H1 (cell line): Measurements from ENCODE around the gene DOCK6. TPM values are rescaled to one million over a fixed set of nuclear protein-coding genes. Genes with fewer than 3 reads are reported as not detected.

Experiments
- CTCF ChIA-PET: fragments of 300-600 bp; sonication (Branson Sonifier 250); formaldehyde crosslinking; loops from one replicate; lab custom pipeline; 2021; ENCODE audit not compliant: partially characterized antibody; lab: Charles Lee
- POLR2A ChIA-PET: fragments of 300-600 bp; sonication (Branson Sonifier 250); formaldehyde crosslinking; loops from one replicate; lab custom pipeline; 2021; ENCODE audit warnings: inconsistent platforms; ENCODE audit not compliant: partially characterized antibody; lab: Charles Lee
- DNase-seq, 2 experiments: peaks; one replicate each; pipeline versions ENCODE4 v3.0.0 to v3.0.0-alpha.2; 2010 to 2022; ENCODE audit warnings: low spot score in 2 of 2, low read depth in 1 of 2, mixed read lengths in 1 of 2
- FAIRE-seq: peaks from 2 replicates; lab custom pipeline; 2011; peaks lifted over from hg19 to GRCh38; lab: Jason Lieb, UNC
- H2AFZ ChIP-seq: 2 replicates; pipeline ENCODE4 v1.8.1; 2012; ENCODE audit warnings: low read length, inconsistent platforms
- H2AK5ac ChIP-seq: 2 replicates; pipeline ENCODE4 v1.6.1; 2013; ENCODE audit warnings: low read depth, low read length
- H2BK120ac ChIP-seq: replicated peaks from 2 replicates; pipeline ENCODE3; 2013; ENCODE audit warnings: low read depth, low read length, inconsistent platforms
- H2BK12ac ChIP-seq: 2 replicates; pipeline ENCODE4 v1.6.1; 2013; ENCODE audit warnings: low read depth, low read length
- H2BK15ac ChIP-seq: 2 replicates; pipeline ENCODE4 v1.6.1; 2013; ENCODE audit warnings: low read length
- H2BK20ac ChIP-seq: 2 replicates; pipeline ENCODE4 v1.6.1; 2013; ENCODE audit warnings: low read length
- H2BK5ac ChIP-seq: 2 replicates; pipeline ENCODE4 v1.6.1; 2013; ENCODE audit warnings: low read depth, low read length
- H3K14ac ChIP-seq: 2 replicates; pipeline ENCODE4 v1.6.1; 2013; ENCODE audit warnings: inconsistent platforms; ENCODE audit not compliant: insufficient read length
- H3K18ac ChIP-seq: 2 replicates; pipeline ENCODE4 v1.6.1; 2013; ENCODE audit warnings: low read length; ENCODE audit errors: extremely low read depth
- H3K23ac ChIP-seq: 2 replicates; pipeline ENCODE4 v1.6.1; 2013; ENCODE audit warnings: inconsistent platforms; ENCODE audit not compliant: insufficient read length
- H3K23me2 ChIP-seq: 2 replicates; pipeline ENCODE4 v1.6.1; 2013; ENCODE audit warnings: low read depth, low read length
- H3K27ac ChIP-seq: 2 replicates; pipeline ENCODE4 v1.6.1; 2011; ENCODE audit warnings: low read depth, low read length, inconsistent platforms
- H3K27me3 ChIP-seq, 4 experiments: replicated peaks in 1 of 4; 1 replicate in 1 of 4; 2 replicates in 3 of 4; pipeline versions ENCODE4 v1.6.1 to v1.8.1; 2011 to 2013; ENCODE audit warnings: low read length in 3 of 4, mild to moderate bottlenecking in 3 of 4, inconsistent platforms in 2 of 4, mixed read lengths in 2 of 4, moderate library complexity in 1 of 4; ENCODE audit not compliant: control insufficient read depth in 3 of 4, insufficient read depth in 3 of 4; ENCODE audit errors: extremely low read depth in 1 of 4
- H3K36me3 ChIP-seq, 4 experiments: 2 replicates each; pipeline versions ENCODE4 v1.6.1 to v1.8.1; 2011 to 2013; ENCODE audit warnings: mild to moderate bottlenecking in 4 of 4, low read length in 3 of 4, moderate library complexity in 2 of 4, control low read depth in 1 of 4, inconsistent platforms in 1 of 4; ENCODE audit not compliant: insufficient read depth in 4 of 4, control insufficient read depth in 2 of 4
- H3K4ac ChIP-seq: replicated peaks from 2 replicates; pipeline ENCODE3; 2013; ENCODE audit warnings: low read length, low read depth, mixed read lengths, inconsistent platforms; ENCODE audit not compliant: insufficient read length
- H3K4me1 ChIP-seq, 4 experiments: replicated peaks in 1 of 4; 1 replicate in 1 of 4; 2 replicates in 3 of 4; pipeline versions ENCODE4 v1.6.1 to v1.8.1; 2011 to 2013; ENCODE audit warnings: low read length in 3 of 4, inconsistent platforms in 2 of 4, mixed read lengths in 1 of 4; ENCODE audit not compliant: insufficient read depth in 4 of 4, control insufficient read depth in 3 of 4
- H3K4me2 ChIP-seq, 2 experiments: 2 replicates each; pipeline versions ENCODE4 v1.6.1 to v1.8.1; 2011 to 2013; ENCODE audit warnings: low read depth in 2 of 2, low read length in 2 of 2, control low read depth in 1 of 2, inconsistent platforms in 1 of 2, mild to moderate bottlenecking in 1 of 2; ENCODE audit not compliant: insufficient read depth in 1 of 2
- H3K4me3 ChIP-seq, 4 experiments: fragments of 200-600, 300-600 bp in 1 of 4; sonication (generic), shearing (Covaris generic), sonication (Bioruptor Twin) in 1 of 4; 2 replicates each; pipeline versions ENCODE4 v1.5.1 to v1.8.1; 2011 to 2016; ENCODE audit warnings: low read length in 4 of 4, low read depth in 3 of 4, control low read depth in 2 of 4, inconsistent platforms in 2 of 4, mild to moderate bottlenecking in 2 of 4, mixed read lengths in 1 of 4, moderate library complexity in 1 of 4; ENCODE audit not compliant: insufficient read depth in 2 of 4; ENCODE audit errors: extremely low read depth in 1 of 4
- H3K56ac ChIP-seq: replicated peaks from 2 replicates; pipeline ENCODE3; 2013; ENCODE audit warnings: low read depth, mild to moderate bottlenecking, mixed read lengths, low read length, inconsistent platforms; ENCODE audit not compliant: insufficient read length
- H3K79me1 ChIP-seq: 2 replicates; pipeline ENCODE4 v1.6.1; 2013; ENCODE audit warnings: low read depth, low read length, control low read depth
- H3K79me2 ChIP-seq, 2 experiments: 2 replicates each; pipeline versions ENCODE4 v1.6.1 to v1.8.1; 2012 to 2013; ENCODE audit warnings: low read length in 2 of 2, mild to moderate bottlenecking in 2 of 2, inconsistent platforms in 1 of 2; ENCODE audit not compliant: insufficient read depth in 2 of 2, control insufficient read depth in 1 of 2
- H3K9ac ChIP-seq, 4 experiments: replicated peaks in 1 of 4; 1 replicate in 1 of 4; 2 replicates in 3 of 4; pipeline versions ENCODE4 v1.6.1 to v1.8.1; 2011 to 2013; ENCODE audit warnings: low read depth in 3 of 4, low read length in 3 of 4, control low read depth in 2 of 4, mild to moderate bottlenecking in 2 of 4, moderate library complexity in 2 of 4, inconsistent platforms in 1 of 4; ENCODE audit errors: extremely low read depth in 1 of 4
- H3K9me3 ChIP-seq, 2 experiments: 2 replicates each; pipeline versions ENCODE4 v1.6.1 to v1.8.1; 2012 to 2013; ENCODE audit warnings: mild to moderate bottlenecking in 2 of 2, moderate library complexity in 2 of 2, control low read depth in 1 of 2, inconsistent platforms in 1 of 2, low read depth in 1 of 2, low read length in 1 of 2, mixed read lengths in 1 of 2; ENCODE audit not compliant: insufficient read depth in 2 of 2
- H4K20me1 ChIP-seq, 2 experiments: replicated peaks in 1 of 2; 2 replicates each; pipeline versions ENCODE3 to v1.8.1; 2011 to 2013; ENCODE audit warnings: inconsistent platforms in 2 of 2, low read length in 2 of 2, mild to moderate bottlenecking in 1 of 2; ENCODE audit not compliant: insufficient read depth in 2 of 2, control insufficient read depth in 1 of 2
- H4K5ac ChIP-seq: 2 replicates; pipeline ENCODE4 v1.6.1; 2013; ENCODE audit warnings: low read length, low read depth, mixed read lengths, inconsistent platforms; ENCODE audit not compliant: insufficient read length
- H4K8ac ChIP-seq: 2 replicates; pipeline ENCODE4 v1.8.0; 2013; ENCODE audit warnings: mild to moderate bottlenecking, moderate library complexity, low read length, inconsistent platforms; ENCODE audit not compliant: insufficient read depth; ENCODE audit errors: extremely low read depth
- H4K91ac ChIP-seq: replicated peaks from 2 replicates; pipeline ENCODE3; 2013; ENCODE audit warnings: low read length, mixed read lengths, inconsistent platforms; ENCODE audit not compliant: insufficient read length
- HDAC2 ChIP-seq, 2 experiments: fragments of 300-600 bp in 1 of 2; sonication (generic) in 1 of 2; IDR thresholded peaks; 2 replicates each; pipeline ENCODE4 v1.6.1; 2011 to 2012; ENCODE audit warnings: low read depth in 2 of 2, low read length in 2 of 2, mild to moderate bottlenecking in 2 of 2, moderate library complexity in 2 of 2, borderline replicate concordance in 1 of 2, inconsistent platforms in 1 of 2
- KDM1A ChIP-seq: fragments of 200-600, 300-600 bp; sonication (generic); IDR thresholded peaks from 2 replicates; pipeline ENCODE4 v1.7.1; 2016; ENCODE audit warnings: mild to moderate bottlenecking, low read length, borderline replicate concordance
- KDM4A ChIP-seq: IDR thresholded peaks from one replicate; pipeline ENCODE4 v1.7.1; 2012; ENCODE audit warnings: low read depth, mild to moderate bottlenecking, moderate library complexity, low read length, inconsistent platforms; ENCODE audit not compliant: severe bottlenecking
- SAP30 ChIP-seq: fragments of 300-600 bp; sonication (generic); IDR thresholded peaks from 2 replicates; pipeline ENCODE4 v1.7.1; 2012; ENCODE audit warnings: low read length, moderate library complexity, mild to moderate bottlenecking, inconsistent platforms; ENCODE audit not compliant: insufficient read depth, insufficient replicate concordance
- SIN3A ChIP-seq, 2 experiments: IDR thresholded peaks in 1 of 2; conservative IDR thresholded peaks in 1 of 2; 2 replicates each; pipeline ENCODE4 v1.6.1; 2011 to 2012; ENCODE audit warnings: low read length in 2 of 2, improper control_type of control experiment in 1 of 2, low read depth in 1 of 2, mild to moderate bottlenecking in 1 of 2
- TAF1 ChIP-seq: IDR thresholded peaks from 2 replicates; pipeline ENCODE4 v1.6.1; 2011; ENCODE audit warnings: mild to moderate bottlenecking, low read depth, low read length
- TEAD4 ChIP-seq: IDR thresholded peaks from 2 replicates; pipeline ENCODE4 v1.6.1; 2012; ENCODE audit warnings: low read depth, low read length, inconsistent platforms, mixed read lengths
- YY1 ChIP-seq: IDR thresholded peaks from 2 replicates; pipeline ENCODE4 v1.6.1; 2011; ENCODE audit warnings: low read depth, mild to moderate bottlenecking, low read length
- WGBS, 2 experiments: shearing (Covaris generic) in 1 of 2; methylation state at CpG; one replicate each; pipeline versions ENCODE4 v1.1.6 to v1.1.7; 2013 to 2015; ENCODE audit warnings: low lambda C conversion rate in 2 of 2, mixed read lengths in 2 of 2, inconsistent platforms in 1 of 2, low coverage in 1 of 2, missing lambda C conversion rate in 1 of 2; ENCODE audit not compliant: insufficient replicate concordance in 2 of 2, insufficient coverage in 1 of 2, insufficient read length in 1 of 2; ENCODE audit errors: extremely low coverage in 1 of 2, missing lambda C conversion rate in 1 of 2; 5-methylcytosine and 5-hydroxymethylcytosine counted together
- polyA plus RNA-seq, 7 experiments: library from polyadenylated mRNA; depleted of rRNA in 3 of 7; stranded (reverse) in 5 of 7; unstranded in 2 of 7; fragments of >200 nt in 5 of 7; fragments of 200-250 nt in 2 of 7; gene quantifications; 1 replicate in 5 of 7; 2 replicates in 1 of 7; 4 replicates in 1 of 7; pipeline versions ENCODE4 v1.2.1 to v1.2.3, GENCODE V29; 2011 to 2013; ENCODE audit warnings: missing spikeins in 2 of 7, mixed read lengths in 2 of 7
- total RNA-seq: library from RNA; stranded (reverse); fragmentation: NEBNext Ultra II Directional; extraction: Animal tissue kit (Norgen Biotek cat#: 25700); gene quantifications from 2 replicates; pipeline ENCODE4 v1.2.1, GENCODE V29; 2021
- TF ChIP-seq, protein P1 (sequence below): IDR thresholded peaks from 2 replicates; pipeline ENCODE4 v1.6.1; 2011; ENCODE audit warnings: low read length, improper control_type of control experiment

DOCK6 gene
- total and polyA plus RNA-seq, 2 of the 8 experiments (the other 6 are each of a cell fraction or from before 2014, with no cell fraction given), result 25.5 to 54.7 TPM

GRCh38 chr19:11226716-11227166 is 35.6 kb downstream of the DOCK6 start:
- POLR2A ChIA-PET, result interaction anchor here (1.2 kb wide), 1 partner anchor 29 kb away, joined by 3 read pairs; no protein-coding TSS in a partner anchor
- H3K23me2 ChIP-seq, result no peaks in the 10 kb centered on the region; the same call in 1 of the 2 replicates
- TF ChIP-seq KDM1A, result peak; percentile 84
- no peak for TF ChIP-seq YY1
- TF ChIP-seq SAP30, result no peak
- no peak for TF ChIP-seq SIN3A (conservative IDR thresholded peaks at IDR 0.05 in 1 of 2, IDR thresholded peaks at IDR 0.05 in 1 of 2; ENCODE audit: low read depth in 1 of 2, low read length in 2 of 2)
- TF ChIP-seq TAF1, result no peak
- peak in 1 of 2 experiments; percentile 69; a peak in 1 of 4 replicates for TF ChIP-seq HDAC2 (IDR thresholded peaks at IDR 0.05; ENCODE audit: borderline replicate concordance in 1 of 2, low read depth in 2 of 2, low read length in 2 of 2)
- TF ChIP-seq, protein P1, sequence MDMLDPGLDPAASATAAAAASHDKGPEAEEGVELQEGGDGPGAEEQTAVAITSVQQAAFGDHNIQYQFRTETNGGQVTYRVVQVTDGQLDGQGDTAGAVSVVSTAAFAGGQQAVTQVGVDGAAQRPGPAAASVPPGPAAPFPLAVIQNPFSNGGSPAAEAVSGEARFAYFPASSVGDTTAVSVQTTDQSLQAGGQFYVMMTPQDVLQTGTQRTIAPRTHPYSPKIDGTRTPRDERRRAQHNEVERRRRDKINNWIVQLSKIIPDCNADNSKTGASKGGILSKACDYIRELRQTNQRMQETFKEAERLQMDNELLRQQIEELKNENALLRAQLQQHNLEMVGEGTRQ, result no peak
- no peak for TF ChIP-seq KDM4A
- TF ChIP-seq TEAD4, result no peak
- TF ChIP-seq, all 59 proteins: peak for 2
- Histone ChIP-seq H3K4me1 (no peaks in the 10 kb centered on the region), H2BK120ac (no peak overlapping the region), H4K20me1 (peaks cover 0 to 6% of the 10 kb centered on the region in 2 experiments), H3K23ac (no peak overlapping the region), H3K79me2 (no peaks in the 10 kb centered on the region), H4K91ac (no peak overlapping the region), H2BK12ac (no peak overlapping the region), H2BK20ac (no peak overlapping the region), H3K18ac (no peak overlapping the region), H3K27ac (no peak overlapping the region), H3K4me2 (no peak overlapping the region), H3K27me3 (no peaks in the 10 kb centered on the region), H2AK5ac (no peak overlapping the region), H3K79me1 (no peaks in the 10 kb centered on the region), H2BK5ac (no peak overlapping the region), H3K4me3 (no peak overlapping the region), H3K9me3 (peaks cover 0 to 4% of the 10 kb centered on the region in 2 experiments; a peak in 1 of 4 replicates), H2AFZ (no peak overlapping the region), H2BK15ac (no peak overlapping the region), H3K14ac (no peak overlapping the region), H4K5ac (no peak overlapping the region), H3K56ac (no peak overlapping the region), H3K4ac (no peak overlapping the region), H3K9ac (no peak overlapping the region), H3K36me3 (peaks cover 7 to 11% (median 8%) of the 10 kb centered on the region in 4 experiments), H4K8ac (no peak overlapping the region)
- no peak for FAIRE-seq
- 81% methylated on average over 1 of the region's 1 CpG; no CpG with 5 or more reads in 1 of the 2 experiments for WGBS, 2 experiments
- CTCF ChIA-PET, result interaction anchor here (0.6 to 2.2 kb wide), 5 partner anchors 16 to 101 kb away, joined by 3 to 10 read pairs (median 4); no protein-coding TSS in a partner anchor
- no peak for DNase-seq
